Stimulated activated naive B cell treated with anti-CD40 and anti-IgM and Interleukin-4, amounts not matched to agents 10 μg/mL and 1 μg/mL and 100 μg/mL, for 72 hours (primary cell): ENCODE data around the gene FLT1.
A peak's percentile ranks its signal among the peaks of the same experiment; 100 is the strongest.

Experiments
- ATAC-seq, 2 donors: fragments of 150-1000 bp; cut with Tn5 transposase; replicated peaks; 2 replicates each; pipeline ENCODE4 v1.10.0; 2021; ENCODE audit warnings: moderate library complexity in 1 of 2
- DNase-seq: peaks from one replicate; pipeline ENCODE4 v3.0.0; 2021
- H3K27ac Mint-ChIP-seq: one replicate; pipeline ENCODE4 v1.8.0; 2022; ENCODE audit warnings: mild to moderate bottlenecking, mixed read lengths
- H3K27me3 Mint-ChIP-seq, 2 donors: one replicate each; pipeline ENCODE4 v1.8.0; 2022; ENCODE audit warnings: mixed read lengths in 2 of 2
- H3K36me3 Mint-ChIP-seq, 2 donors: one replicate each; pipeline ENCODE4 v1.8.0; 2022; ENCODE audit warnings: mixed read lengths in 2 of 2, mild to moderate bottlenecking in 1 of 2
- H3K4me1 Mint-ChIP-seq, 2 donors: one replicate each; pipeline ENCODE4 v1.8.0; 2022; ENCODE audit warnings: mixed read lengths in 2 of 2, mild to moderate bottlenecking in 1 of 2
- H3K4me3 Mint-ChIP-seq, 2 donors: one replicate each; pipeline ENCODE4 v1.8.0; 2022; ENCODE audit warnings: mild to moderate bottlenecking in 2 of 2, mixed read lengths in 2 of 2, moderate library complexity in 1 of 2
- H3K9me3 Mint-ChIP-seq, 2 donors: one replicate each; pipeline ENCODE4 v1.8.0; 2022; ENCODE audit warnings: mixed read lengths in 2 of 2, mild to moderate bottlenecking in 1 of 2

The FLT1 gene

DNA sequence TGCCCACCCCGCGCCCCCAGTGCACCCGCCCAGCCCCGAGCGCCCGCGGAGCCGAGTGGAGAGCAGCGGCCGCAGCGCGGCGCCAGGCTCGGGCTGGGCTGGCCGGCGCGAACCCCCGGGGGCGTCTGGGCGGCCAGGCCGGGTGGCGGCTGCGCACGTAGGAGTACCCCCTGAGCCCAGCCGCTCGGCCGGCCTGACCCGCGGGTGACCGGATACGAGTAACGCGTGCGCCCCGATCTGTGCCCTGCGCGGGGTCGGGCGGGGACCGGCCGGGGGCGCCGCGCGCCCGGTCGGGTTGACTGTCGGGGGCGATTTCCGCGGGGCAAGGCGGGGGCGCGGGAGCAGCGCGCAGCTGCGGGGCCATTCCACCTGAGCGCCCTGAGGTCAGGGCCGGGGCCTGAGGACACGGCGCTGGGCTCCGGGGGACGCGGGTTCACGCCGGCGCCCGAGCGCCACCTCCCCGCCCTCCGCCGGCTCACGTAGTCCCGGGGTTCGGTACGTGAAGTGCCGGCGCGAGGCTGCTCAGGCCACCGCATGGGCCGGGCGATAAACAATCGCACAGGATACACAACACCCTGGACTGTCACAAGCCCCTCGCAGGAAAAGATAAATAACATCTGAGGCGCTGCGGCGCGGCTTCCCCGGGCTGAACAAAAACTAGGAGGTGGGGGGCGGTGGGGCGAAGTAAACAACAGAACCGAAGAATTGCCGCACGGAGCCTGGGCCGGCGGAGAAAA, 37.6 kb upstream of the FLT1 start:
- Mint-ChIP-seq H3K36me3 (peaks cover 4 to 5% of the 10 kb centered on the region in 2 donors), H3K27ac (peak overlapping the region; percentile 6), H3K4me1 (peaks cover 8 to 21% of the 10 kb centered on the region in 2 donors), H3K9me3 (peaks cover 0 to 3% of the 10 kb centered on the region in 2 donors), H3K27me3 (peaks cover 12 to 15% of the 10 kb centered on the region in 2 donors), H3K4me3 (peak overlapping the region in 1 of 2 donors; percentile 59)
- peak; percentile 61 to 63 for ATAC-seq
- DNase-seq = no peak

DNA sequence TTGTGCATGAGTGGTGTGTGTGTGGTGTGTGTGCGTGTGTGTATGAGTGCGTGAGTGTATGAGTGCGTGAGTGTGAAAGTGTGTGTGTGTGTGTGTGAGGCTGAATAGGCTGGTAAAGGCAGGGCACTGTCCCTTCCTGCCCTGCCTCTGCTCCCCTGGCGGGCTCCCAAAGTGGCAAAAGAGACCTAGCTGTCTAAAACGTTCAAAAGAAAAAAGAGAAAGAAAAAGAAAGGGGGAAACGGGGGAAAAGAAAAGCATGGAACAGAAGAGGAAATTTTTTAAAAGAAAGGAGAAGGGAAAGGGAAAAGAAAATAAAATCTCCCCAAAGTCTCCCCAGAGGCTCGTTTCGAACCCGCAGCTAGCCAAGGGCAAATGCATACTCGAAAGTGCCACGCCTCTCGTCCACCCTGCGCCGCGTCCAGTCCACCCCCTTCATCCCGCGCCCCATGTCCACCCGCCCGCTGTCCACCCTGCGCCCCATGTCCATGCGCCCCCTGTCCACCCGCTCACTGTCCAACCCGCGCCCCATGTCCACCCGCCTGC, 37.0 kb upstream of the FLT1 start:
- H3K9me3 Mint-ChIP-seq = peaks cover 0 to 3% of the 10 kb centered on the region in 2 donors
- ATAC-seq (peak; percentile 11 to 13), DNase-seq (no peak)
- H3K27me3 Mint-ChIP-seq = peaks cover 12 to 15% of the 10 kb centered on the region in 2 donors
- H3K4me3 Mint-ChIP-seq = no peak overlapping the region
- H3K36me3 Mint-ChIP-seq = peaks cover 4 to 5% of the 10 kb centered on the region in 2 donors
- H3K27ac Mint-ChIP-seq = no peak overlapping the region
- H3K4me1 Mint-ChIP-seq = peaks cover 11 to 20% of the 10 kb centered on the region in 2 donors

- Mint-ChIP-seq H3K9me3 (peaks cover 0 to 3% of the 10 kb centered on the region in 2 donors), H3K4me1 (peaks cover 11 to 24% of the 10 kb centered on the region in 2 donors), H3K4me3 (no peak overlapping the region), H3K27me3 (peaks cover 12 to 15% of the 10 kb centered on the region in 2 donors), H3K27ac (no peak overlapping the region), H3K36me3 (peaks cover 4 to 5% of the 10 kb centered on the region in 2 donors)
- ATAC-seq (no peak), DNase-seq (no peak)
Observed at GRCh38 chr13:28531077-28531844, 36.3 kb upstream of the FLT1 start.

DNA sequence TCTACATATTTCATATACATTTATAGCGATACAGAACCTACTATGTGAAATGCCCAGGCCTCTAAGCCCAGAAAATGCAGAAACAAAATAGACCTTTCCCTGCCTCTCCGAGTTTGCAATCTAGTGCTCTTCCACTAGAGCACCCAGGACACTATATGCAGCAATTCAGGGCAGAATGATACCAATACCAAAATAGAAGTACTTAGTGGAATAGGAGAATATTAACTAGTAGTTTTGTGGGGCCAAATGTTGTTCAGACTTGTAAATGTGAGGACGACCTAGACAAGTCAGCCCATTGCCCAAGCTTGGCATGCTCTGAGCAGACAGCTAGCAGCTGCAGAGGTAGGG, 35.8 kb upstream of the FLT1 start:
- Mint-ChIP-seq H3K27me3 (peaks cover 12 to 15% of the 10 kb centered on the region in 2 donors), H3K4me3 (no peak overlapping the region), H3K4me1 (peaks cover 12 to 28% of the 10 kb centered on the region in 2 donors), H3K9me3 (peaks cover 0 to 3% of the 10 kb centered on the region in 2 donors), H3K27ac (no peak overlapping the region), H3K36me3 (peaks cover 3 to 4% of the 10 kb centered on the region in 2 donors)
- ATAC-seq (peak; percentile 4 to 15), DNase-seq (no peak)

GRCh38 chr13:28529836-28530235, 34.9 kb upstream of the FLT1 start:
- Mint-ChIP-seq H3K36me3 (no peaks in the 10 kb centered on the region), H3K27me3 (peaks cover 6 to 8% of the 10 kb centered on the region in 2 donors), H3K4me3 (no peak overlapping the region), H3K9me3 (no peaks in the 10 kb centered on the region), H3K27ac (no peak overlapping the region), H3K4me1 (peaks cover 21 to 37% of the 10 kb centered on the region in 2 donors)
- no peak for ATAC-seq
- no peak for DNase-seq

DNA sequence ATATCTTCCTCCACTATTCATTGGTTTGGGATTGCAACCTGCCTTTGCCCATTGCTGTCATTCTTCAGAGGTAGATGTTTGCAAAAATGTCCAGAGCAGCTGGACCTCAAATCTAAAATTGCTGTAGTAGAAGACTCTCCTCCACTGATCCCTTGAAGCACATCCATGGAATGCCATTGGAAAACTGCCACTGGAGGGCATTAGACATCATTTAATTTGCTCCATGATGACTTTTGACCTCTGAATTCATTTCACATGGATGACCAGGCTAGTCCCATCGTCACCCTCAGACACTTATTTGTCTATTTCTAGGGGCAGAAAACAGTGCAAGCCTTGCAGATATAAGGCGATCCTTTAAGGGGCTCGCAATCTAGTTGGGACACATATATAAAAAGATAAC, 33.9 kb upstream of the FLT1 start:
- Mint-ChIP-seq H3K9me3 (no peaks in the 10 kb centered on the region), H3K4me3 (no peak overlapping the region), H3K27me3 (peaks cover 0 to under 1% of the 10 kb centered on the region in 2 donors), H3K4me1 (peaks cover 24 to 41% of the 10 kb centered on the region in 2 donors), H3K27ac (no peak overlapping the region), H3K36me3 (no peaks in the 10 kb centered on the region)
- ATAC-seq (no peak), DNase-seq (no peak)

- no peaks in the 10 kb centered on the region for H3K36me3 Mint-ChIP-seq
- DNase-seq = no peak
- H3K4me3 Mint-ChIP-seq = no peak overlapping the region
- no peak overlapping the region for H3K27ac Mint-ChIP-seq
- H3K27me3 Mint-ChIP-seq = no peaks in the 10 kb centered on the region
- ATAC-seq = no peak
- peaks cover 27 to 45% of the 10 kb centered on the region in 2 donors for H3K4me1 Mint-ChIP-seq
- H3K9me3 Mint-ChIP-seq = no peaks in the 10 kb centered on the region
Observed at GRCh38 chr13:28528388-28528787, 33.5 kb upstream of the FLT1 start.

- Mint-ChIP-seq H3K4me3 (peak overlapping the region; percentile 38 to 78), H3K4me1 (peaks cover 30 to 51% of the 10 kb centered on the region in 2 donors), H3K36me3 (no peaks in the 10 kb centered on the region), H3K27ac (peak overlapping the region; percentile 88), H3K27me3 (no peaks in the 10 kb centered on the region), H3K9me3 (no peaks in the 10 kb centered on the region)
- ATAC-seq (peak; percentile 44 to 57), DNase-seq (peak; percentile 71)
Observed at GRCh38 chr13:28527629-28528028, 32.7 kb upstream of the FLT1 start.

DNA sequence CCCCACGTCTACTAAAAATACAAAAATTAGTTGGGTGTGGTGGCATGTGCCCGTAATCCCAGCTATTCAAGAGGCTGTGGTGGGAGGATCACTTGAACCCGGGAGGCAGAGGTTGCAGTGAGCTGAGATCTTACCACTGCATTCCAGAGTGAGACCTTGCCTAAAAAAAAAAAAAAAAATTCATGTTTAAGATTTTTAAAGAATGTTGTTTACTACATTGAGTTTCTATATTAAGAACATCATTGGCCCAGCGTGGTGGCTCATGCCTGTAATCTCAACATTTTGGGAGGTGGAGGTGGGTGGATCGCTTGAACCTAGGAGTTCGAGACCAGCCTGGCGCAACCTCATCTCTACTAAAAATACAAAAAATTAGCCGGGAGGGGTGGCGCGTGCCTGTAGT, 31.9 kb upstream of the FLT1 start:
- ATAC-seq (no peak), DNase-seq (no peak)
- Mint-ChIP-seq H3K27me3 (no peaks in the 10 kb centered on the region), H3K4me3 (no peak overlapping the region), H3K36me3 (no peaks in the 10 kb centered on the region), H3K9me3 (no peaks in the 10 kb centered on the region), H3K4me1 (peaks cover 33 to 54% of the 10 kb centered on the region in 2 donors), H3K27ac (no peak overlapping the region)

GRCh38 chr13:28522871-28523270, 27.9 kb upstream of the FLT1 start:
- Mint-ChIP-seq H3K27ac (peak overlapping the region; percentile 93), H3K4me1 (peaks cover 28 to 42% of the 10 kb centered on the region in 2 donors), H3K36me3 (peaks cover 0 to 3% of the 10 kb centered on the region in 2 donors), H3K27me3 (peaks cover under 1% of the 10 kb centered on the region in 2 donors), H3K9me3 (no peaks in the 10 kb centered on the region), H3K4me3 (no peak overlapping the region)
- ATAC-seq (no peak), DNase-seq (no peak)

GRCh38 chr13:28513745-28514144, 18.8 kb upstream of the FLT1 start:
- no peaks in the 10 kb centered on the region for H3K9me3 Mint-ChIP-seq
- no peak for DNase-seq
- H3K27ac Mint-ChIP-seq = no peak overlapping the region
- H3K4me1 Mint-ChIP-seq = no peaks in the 10 kb centered on the region
- no peaks in the 10 kb centered on the region for H3K36me3 Mint-ChIP-seq
- peaks cover 13 to 15% of the 10 kb centered on the region in 2 donors for H3K27me3 Mint-ChIP-seq
- ATAC-seq = no peak
- no peak overlapping the region for H3K4me3 Mint-ChIP-seq

DNA sequence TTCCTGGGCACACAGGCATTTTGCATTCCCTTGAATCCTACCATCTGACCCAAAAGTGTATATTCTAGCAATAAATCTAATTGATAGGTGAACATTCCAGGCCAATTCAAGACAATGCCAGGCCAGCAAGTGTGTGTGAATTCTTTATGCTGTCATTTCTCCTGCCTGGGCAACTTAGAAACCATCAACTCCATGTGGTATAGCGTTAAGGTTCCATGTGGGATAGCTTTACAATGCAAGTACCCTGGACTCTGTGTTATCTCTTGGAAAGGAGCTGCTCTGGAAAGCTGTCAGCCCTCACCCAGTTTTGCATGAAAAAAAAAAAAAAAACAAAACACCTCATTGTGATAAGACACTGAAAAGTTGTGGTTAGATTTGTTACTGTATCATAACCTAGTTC, 15.6 kb upstream of the FLT1 start:
- H3K9me3 Mint-ChIP-seq = no peaks in the 10 kb centered on the region
- H3K27me3 Mint-ChIP-seq = peaks cover 4 to 6% of the 10 kb centered on the region in 2 donors
- DNase-seq (no peak), ATAC-seq (no peak)
- H3K4me3 Mint-ChIP-seq = no peak overlapping the region
- H3K27ac Mint-ChIP-seq = no peak overlapping the region
- H3K4me1 Mint-ChIP-seq = peaks cover 1 to 2% of the 10 kb centered on the region in 2 donors
- H3K36me3 Mint-ChIP-seq = no peaks in the 10 kb centered on the region

GRCh38 chr13:28510066-28510465, 15.1 kb upstream of the FLT1 start:
- Mint-ChIP-seq H3K36me3 (no peaks in the 10 kb centered on the region), H3K4me1 (peaks cover 4 to 7% of the 10 kb centered on the region in 2 donors), H3K27me3 (peaks cover 4 to 6% of the 10 kb centered on the region in 2 donors), H3K4me3 (no peak overlapping the region), H3K9me3 (no peaks in the 10 kb centered on the region), H3K27ac (no peak overlapping the region)
- ATAC-seq (no peak), DNase-seq (no peak)

- Mint-ChIP-seq H3K9me3 (no peaks in the 10 kb centered on the region), H3K27me3 (peaks cover 0 to 1% of the 10 kb centered on the region in 2 donors), H3K4me1 (peaks cover 4 to 9% of the 10 kb centered on the region in 2 donors), H3K27ac (no peak overlapping the region), H3K4me3 (no peak overlapping the region), H3K36me3 (peaks cover 0 to under 1% of the 10 kb centered on the region in 2 donors)
- DNase-seq (no peak), ATAC-seq (peak in 1 of 2 donors; percentile 36)
Observed at GRCh38 chr13:28505543-28506135, 10.7 kb upstream of the FLT1 start.
